VCaP (cell line): ENCODE results near the gene ZCCHC8.
A peak's percentile ranks its signal among the peaks of the same experiment; 100 is the strongest.
"Not testable (repeated sequence)": the region's sequence is repeated elsewhere in the genome, so short reads cannot be mapped to it uniquely, and the experiment has no call there.

Source experiments
- H3K27ac ChIP-seq: fragments of 450-650 bp; 2 replicates; pipeline ENCODE4 v1.5.1; 2017
- TF ChIP-seq, protein P1 (sequence below): fragments of 450-650 bp; conservative IDR thresholded peaks from 2 replicates; pipeline ENCODE4 v1.5.1; 2017; ENCODE audit warnings: mild to moderate bottlenecking, moderate library complexity

ZCCHC8 gene

DNA sequence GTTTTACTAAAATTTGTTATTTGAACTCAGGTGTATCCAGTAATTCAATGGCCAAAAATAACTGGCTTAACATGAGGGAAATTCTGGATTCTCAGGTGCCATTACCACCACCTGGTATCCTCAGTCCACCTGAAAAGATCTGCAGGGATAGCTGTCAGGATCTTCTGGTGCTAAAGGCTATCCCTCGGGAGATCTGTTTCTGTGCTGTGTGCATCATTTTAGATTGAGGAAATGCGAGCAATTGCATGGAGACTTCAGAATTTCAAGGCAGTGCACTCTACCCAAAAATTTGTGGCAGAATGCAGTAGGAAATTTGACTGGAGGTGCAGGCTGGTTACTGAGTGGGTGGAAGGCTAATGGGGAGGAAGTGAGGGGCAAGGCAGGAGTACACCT is 26.4 kb downstream of the ZCCHC8 start:
- no peak overlapping the region for H3K27ac ChIP-seq

GRCh38 chr12:122473543-122474323 is 27.0 kb downstream of the ZCCHC8 start:
- TF ChIP-seq, protein P1, sequence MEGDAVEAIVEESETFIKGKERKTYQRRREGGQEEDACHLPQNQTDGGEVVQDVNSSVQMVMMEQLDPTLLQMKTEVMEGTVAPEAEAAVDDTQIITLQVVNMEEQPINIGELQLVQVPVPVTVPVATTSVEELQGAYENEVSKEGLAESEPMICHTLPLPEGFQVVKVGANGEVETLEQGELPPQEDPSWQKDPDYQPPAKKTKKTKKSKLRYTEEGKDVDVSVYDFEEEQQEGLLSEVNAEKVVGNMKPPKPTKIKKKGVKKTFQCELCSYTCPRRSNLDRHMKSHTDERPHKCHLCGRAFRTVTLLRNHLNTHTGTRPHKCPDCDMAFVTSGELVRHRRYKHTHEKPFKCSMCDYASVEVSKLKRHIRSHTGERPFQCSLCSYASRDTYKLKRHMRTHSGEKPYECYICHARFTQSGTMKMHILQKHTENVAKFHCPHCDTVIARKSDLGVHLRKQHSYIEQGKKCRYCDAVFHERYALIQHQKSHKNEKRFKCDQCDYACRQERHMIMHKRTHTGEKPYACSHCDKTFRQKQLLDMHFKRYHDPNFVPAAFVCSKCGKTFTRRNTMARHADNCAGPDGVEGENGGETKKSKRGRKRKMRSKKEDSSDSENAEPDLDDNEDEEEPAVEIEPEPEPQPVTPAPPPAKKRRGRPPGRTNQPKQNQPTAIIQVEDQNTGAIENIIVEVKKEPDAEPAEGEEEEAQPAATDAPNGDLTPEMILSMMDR: no peak

More for the DNA sequence above, 26.4 kb downstream of the ZCCHC8 start:
- TF ChIP-seq, protein P1: no peak

DNA sequence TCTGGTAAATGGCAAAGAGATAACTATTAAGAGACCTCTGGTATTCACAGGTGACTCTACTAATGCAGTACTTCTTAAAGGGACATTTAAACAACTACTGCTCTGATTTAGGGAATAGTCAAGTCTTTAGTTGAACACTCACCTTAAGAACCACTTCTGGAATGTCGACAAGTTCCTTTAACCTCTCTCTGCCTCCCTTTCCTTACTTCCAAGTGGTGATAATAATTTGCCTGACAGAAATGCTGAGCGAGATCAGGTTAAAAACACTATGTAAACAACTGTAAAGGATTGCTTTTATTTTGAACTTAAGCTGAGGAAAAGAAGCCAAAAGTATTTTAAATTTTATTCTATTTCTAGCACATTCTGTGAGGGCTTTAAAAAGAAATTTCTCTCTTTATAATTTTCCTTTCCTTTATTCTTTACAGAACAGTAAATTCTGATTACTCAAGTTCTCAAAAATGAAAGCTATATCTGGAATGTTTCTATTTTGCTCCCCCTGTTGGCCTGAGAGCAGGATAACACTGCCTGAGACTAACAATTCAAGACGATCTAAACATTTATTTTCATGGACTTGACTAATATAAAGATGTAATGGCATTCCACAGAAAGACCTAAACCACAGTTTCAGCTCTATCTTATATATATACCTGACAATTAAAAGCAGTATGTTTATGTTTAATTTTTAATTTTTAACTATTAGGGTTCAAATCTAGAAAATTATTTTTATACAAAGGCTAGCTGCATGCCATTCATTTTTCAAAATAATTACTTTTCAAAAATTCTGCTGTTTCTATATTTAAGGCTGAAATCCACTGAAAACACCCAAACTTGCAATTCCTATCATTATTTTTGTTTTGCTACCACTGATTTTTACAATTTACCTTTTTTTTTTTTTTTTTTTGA is 29.2 kb downstream of the ZCCHC8 start:
- H3K27ac ChIP-seq: peak overlapping the region; percentile 38; the same call in 1 of the 2 replicates
- TF ChIP-seq, protein P1: peak; percentile 89

More at GRCh38 chr12:122473543-122474323, 27.0 kb downstream of the ZCCHC8 start:
- no peak overlapping the region for H3K27ac ChIP-seq

DNA sequence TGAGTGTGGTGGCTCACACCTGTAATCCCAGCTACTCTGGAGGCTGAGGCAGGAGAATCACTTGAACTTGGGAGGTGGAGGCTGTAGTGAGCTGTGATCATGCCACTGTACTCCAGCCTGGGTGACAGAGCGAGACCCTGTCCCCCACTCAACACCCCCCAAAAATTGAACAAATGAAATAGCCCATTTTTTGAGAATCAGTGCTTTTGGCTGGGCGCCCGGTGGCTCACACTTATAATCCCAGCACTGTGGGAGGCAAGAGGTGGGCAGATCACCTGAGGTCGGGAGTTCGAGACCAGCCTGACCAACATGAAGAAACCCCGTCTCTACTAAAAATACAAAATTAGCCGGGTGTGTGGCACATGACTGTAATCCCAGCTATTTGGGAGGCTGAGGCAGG is 30.2 kb downstream of the ZCCHC8 start:
- peak overlapping the region; percentile 38; the same call in 1 of the 2 replicates for H3K27ac ChIP-seq

GRCh38 chr12:122469856-122470255 is 30.9 kb downstream of the ZCCHC8 start:
- not testable (repeated sequence) for H3K27ac ChIP-seq

DNA sequence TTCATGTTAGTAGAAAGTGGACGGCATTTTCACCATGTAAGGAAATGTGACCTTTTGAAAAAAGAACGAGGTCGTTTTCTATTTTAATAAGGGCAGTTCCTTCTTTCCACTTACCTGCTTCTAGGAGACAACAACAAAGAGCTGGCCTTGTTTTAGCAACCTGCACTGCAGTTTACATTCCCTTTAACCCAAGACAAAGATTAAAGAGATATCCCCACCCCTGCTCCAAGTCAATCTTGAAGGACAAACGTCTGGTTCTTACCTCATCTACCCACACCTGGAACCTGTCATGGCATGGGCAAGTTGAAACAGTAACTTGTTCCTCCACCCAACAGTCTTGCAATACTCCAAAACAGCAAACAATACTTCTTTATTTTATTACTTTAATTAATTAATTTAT is 32.7 kb downstream of the ZCCHC8 start:
- no peak overlapping the region for H3K27ac ChIP-seq

DNA sequence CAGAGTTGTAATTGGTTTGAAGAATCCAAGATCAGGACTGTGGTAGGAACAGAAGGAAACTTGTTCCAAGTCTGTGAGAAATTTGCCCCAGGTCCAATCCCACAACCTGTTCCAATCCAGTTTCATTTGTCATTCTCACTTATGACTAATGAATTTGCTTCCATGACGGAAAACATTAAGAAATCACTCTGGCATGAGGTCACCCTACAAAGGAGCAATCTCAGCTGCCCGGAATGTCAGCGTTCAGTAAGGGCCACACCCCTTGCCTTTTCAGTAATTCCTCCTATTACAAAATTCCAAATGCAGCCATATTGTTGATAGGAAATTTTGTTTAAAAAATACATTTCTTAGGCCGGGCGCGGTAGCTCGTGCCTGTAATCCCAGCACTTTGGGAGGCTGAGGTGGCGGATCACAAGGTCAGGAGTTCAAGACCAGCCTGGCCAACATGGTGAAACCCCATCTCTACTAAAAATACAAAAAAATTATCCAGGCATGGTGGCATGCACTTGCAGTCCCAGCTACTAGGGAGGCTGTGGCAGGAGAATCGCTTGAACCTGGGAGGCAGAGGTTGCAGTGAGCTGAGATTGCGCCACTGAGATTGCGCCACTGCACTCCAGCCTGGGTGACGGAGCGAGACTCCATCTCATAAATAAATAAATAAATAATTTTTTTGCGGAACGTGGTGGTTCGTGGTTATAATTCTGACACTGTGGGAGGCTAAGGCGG is 36.3 kb downstream of the ZCCHC8 start:
- H3K27ac ChIP-seq: not testable (repeated sequence)

More for the DNA sequence above, 32.7 kb downstream of the ZCCHC8 start:
- TF ChIP-seq, protein P1: no peak

- TF ChIP-seq, protein P1: no peak
- no peak overlapping the region for H3K27ac ChIP-seq
Measured at GRCh38 chr12:122460641-122461040, 40.1 kb downstream of the ZCCHC8 start.
